ENCODE results near the gene ZNF423.

DNA sequence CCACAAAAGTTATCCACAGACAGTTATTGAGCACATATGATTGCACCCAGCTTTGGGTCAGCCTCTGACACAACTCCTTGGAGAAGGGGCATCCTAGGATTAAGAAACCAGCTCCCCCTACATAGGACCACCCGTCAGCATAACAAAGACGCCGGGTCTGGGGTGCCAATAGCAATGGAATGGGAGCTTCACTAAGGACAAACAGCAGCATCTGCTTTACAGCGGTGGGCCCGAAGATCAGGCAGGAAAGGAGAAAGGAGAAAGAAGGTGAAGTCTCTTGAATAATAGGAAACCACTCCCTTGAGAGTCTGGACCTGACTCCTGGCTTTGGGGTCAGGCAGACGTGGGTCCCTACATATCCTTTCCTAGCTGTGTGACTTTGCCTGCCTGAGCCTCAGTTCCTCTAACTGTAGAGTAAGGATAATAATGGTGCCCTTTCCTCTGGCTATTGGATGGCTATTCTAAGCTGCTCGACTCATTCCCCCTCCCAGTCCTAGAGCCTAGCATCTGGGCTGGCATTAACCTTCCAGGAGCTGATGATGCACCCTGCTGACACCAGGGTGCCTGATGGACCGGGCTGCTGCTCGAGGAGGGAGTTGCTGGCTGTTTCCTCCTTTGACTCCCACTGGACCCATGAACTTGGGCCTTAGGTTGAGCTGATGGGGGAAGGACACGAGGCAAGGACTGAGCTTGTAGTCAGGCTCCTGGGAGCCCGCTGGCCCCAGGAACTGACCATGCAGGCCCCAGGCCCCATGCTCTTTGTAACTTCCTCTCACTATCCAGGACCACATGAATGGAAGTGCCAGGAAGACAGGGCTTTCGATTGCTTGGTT lies 388.2 kb downstream of the ZNF423 start:
- TF ChIP-seq, protein P1, sequence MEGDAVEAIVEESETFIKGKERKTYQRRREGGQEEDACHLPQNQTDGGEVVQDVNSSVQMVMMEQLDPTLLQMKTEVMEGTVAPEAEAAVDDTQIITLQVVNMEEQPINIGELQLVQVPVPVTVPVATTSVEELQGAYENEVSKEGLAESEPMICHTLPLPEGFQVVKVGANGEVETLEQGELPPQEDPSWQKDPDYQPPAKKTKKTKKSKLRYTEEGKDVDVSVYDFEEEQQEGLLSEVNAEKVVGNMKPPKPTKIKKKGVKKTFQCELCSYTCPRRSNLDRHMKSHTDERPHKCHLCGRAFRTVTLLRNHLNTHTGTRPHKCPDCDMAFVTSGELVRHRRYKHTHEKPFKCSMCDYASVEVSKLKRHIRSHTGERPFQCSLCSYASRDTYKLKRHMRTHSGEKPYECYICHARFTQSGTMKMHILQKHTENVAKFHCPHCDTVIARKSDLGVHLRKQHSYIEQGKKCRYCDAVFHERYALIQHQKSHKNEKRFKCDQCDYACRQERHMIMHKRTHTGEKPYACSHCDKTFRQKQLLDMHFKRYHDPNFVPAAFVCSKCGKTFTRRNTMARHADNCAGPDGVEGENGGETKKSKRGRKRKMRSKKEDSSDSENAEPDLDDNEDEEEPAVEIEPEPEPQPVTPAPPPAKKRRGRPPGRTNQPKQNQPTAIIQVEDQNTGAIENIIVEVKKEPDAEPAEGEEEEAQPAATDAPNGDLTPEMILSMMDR (IDR thresholded peaks at IDR 0.05), result no peak
- no peak for TF ChIP-seq POLR2A (IDR thresholded peaks at IDR 0.05)

Measured in right lobe of liver (tissue), 4 donors.